Endothelial cell of umbilical vein (primary cell): ENCODE measurements around the gene GRM7.

ENCODE experiments used
- CTCF ChIP-seq, 2 donors: IDR thresholded peaks; 1 replicate in 1 of 2; 2 replicates in 1 of 2; pipeline ENCODE4 v1.5.1; 2011; ENCODE audit warnings: low read length in 2 of 2, mild to moderate bottlenecking in 2 of 2, moderate library complexity in 2 of 2, control low read depth in 1 of 2, inconsistent platforms in 1 of 2, low read depth in 1 of 2; ENCODE audit not compliant: insufficient read depth in 1 of 2; ENCODE audit errors: extremely low read depth in 1 of 2
- EZH2 ChIP-seq: IDR thresholded peaks from 2 replicates; pipeline ENCODE4 v1.6.1; 2012; ENCODE audit warnings: borderline replicate concordance, low read depth, mild to moderate bottlenecking, moderate library complexity, low read length, inconsistent platforms; ENCODE audit not compliant: severe bottlenecking
- GATA2 ChIP-seq: IDR thresholded peaks from 2 replicates; pipeline ENCODE4 v1.7.0; 2011; ENCODE audit warnings: low read depth, mild to moderate bottlenecking, moderate library complexity, mixed read lengths, low read length; ENCODE audit not compliant: insufficient read length, insufficient read depth
- JUN ChIP-seq: IDR thresholded peaks from 2 replicates; pipeline ENCODE4 v1.6.1; 2011; ENCODE audit warnings: borderline replicate concordance, low read depth; ENCODE audit not compliant: insufficient read length, insufficient read depth
- MAX ChIP-seq: IDR thresholded peaks from 2 replicates; pipeline ENCODE4 v1.6.1; 2011; ENCODE audit not compliant: insufficient read depth, insufficient read length
- MYC ChIP-seq: IDR thresholded peaks from one replicate; pipeline ENCODE4 v1.6.1; 2011; ENCODE audit warnings: mild to moderate bottlenecking, low read depth, low read length
- POLR2A ChIP-seq: IDR thresholded peaks from 2 replicates; pipeline ENCODE4 v1.6.1; 2012; ENCODE audit warnings: low read depth, mild to moderate bottlenecking, control low read depth, low read length
- POLR2AphosphoS5 ChIP-seq: IDR thresholded peaks from 2 replicates; pipeline ENCODE4 v1.6.1; 2012; ENCODE audit warnings: low read depth, mild to moderate bottlenecking, control low read depth, low read length, moderate library complexity; ENCODE audit not compliant: insufficient read depth

GRCh38 chr3:7506606-7507180 is 645.8 kb downstream of the GRM7 start:
- TF ChIP-seq POLR2AphosphoS5 (no peak), POLR2A (no peak), EZH2 (no peak), CTCF (IDR thresholded peaks at IDR 0.05; ENCODE audit: extremely low read depth in 1 of 2, insufficient read depth in 1 of 2, low read depth in 1 of 2, low read length in 2 of 2) (no peak), MAX (no peak), JUN (no peak), MYC (no peak), GATA2 (no peak)
